HG03108 (cell line): ENCODE measurements around the gene LONP1.
"Not testable (repeated sequence)": the region's sequence is repeated elsewhere in the genome, so short reads cannot be mapped to it uniquely, and the experiment has no call there.

Experiments used
- ATAC-seq: cut with Tn5 transposase; IDR thresholded peaks from one replicate; pipeline ENCODE4 v1.9.1; 2021; ENCODE audit warnings: moderate library complexity; ENCODE audit not compliant: unreplicated experiment

LONP1 gene

GRCh38 chr19:5719961-5720790, at the start of gene LONP1, which contains the start of gene CATSPERD:
Gene LONP1 (minus strand): TSS chr19:5720146. CDS start chr19:5720132, 14 bp downstream.
Gene CATSPERD (plus strand): TSS chr19:5720637. CDS start chr19:5720738, 101 bp downstream.
- ATAC-seq, result peak; percentile 81

GRCh38 chr19:5767949-5768348, 48.0 kb upstream of the LONP1 start:
- no peak for ATAC-seq

- no peak for ATAC-seq
Measured at GRCh38 chr19:5765220-5765619, 45.3 kb upstream of the LONP1 start.

- no peak for ATAC-seq
Measured at GRCh38 chr19:5762608-5763217, 42.8 kb upstream of the LONP1 start.

- no peak for ATAC-seq
Measured at GRCh38 chr19:5753743-5754142, 33.8 kb upstream of the LONP1 start.

GRCh38 chr19:5751709-5752108, 31.8 kb upstream of the LONP1 start:
- no peak for ATAC-seq

- ATAC-seq, result no peak
Measured at GRCh38 chr19:5749505-5749904, 29.6 kb upstream of the LONP1 start.

- ATAC-seq, result not testable (repeated sequence)
Measured at GRCh38 chr19:5748920-5749319, 29.0 kb upstream of the LONP1 start.

- ATAC-seq, result not testable (repeated sequence)
Measured at GRCh38 chr19:5744999-5745398, 25.1 kb upstream of the LONP1 start.

GRCh38 chr19:5743630-5744029, 23.7 kb upstream of the LONP1 start:
- no peak for ATAC-seq

- no peak for ATAC-seq
Measured at GRCh38 chr19:5742051-5742450, 22.1 kb upstream of the LONP1 start.

GRCh38 chr19:5738423-5738822, 18.5 kb upstream of the LONP1 start:
- no peak for ATAC-seq

- not testable (repeated sequence) for ATAC-seq
Measured at GRCh38 chr19:5733172-5733571, 13.2 kb upstream of the LONP1 start.

GRCh38 chr19:5727453-5728050, 7.6 kb upstream of the LONP1 start:
- no peak for ATAC-seq

- ATAC-seq, result peak; percentile 10
Measured at GRCh38 chr19:5719274-5719960, 529 bp downstream of the LONP1 start.

- ATAC-seq, result no peak
Measured at GRCh38 chr19:5718579-5719273, 1.2 kb downstream of the LONP1 start.

- no peak for ATAC-seq
Measured at GRCh38 chr19:5718037-5718578, 1.8 kb downstream of the LONP1 start.

GRCh38 chr19:5717215-5717935, 2.6 kb downstream of the LONP1 start:
- no peak for ATAC-seq

- ATAC-seq, result no peak
Measured at GRCh38 chr19:5714816-5715215, 5.1 kb downstream of the LONP1 start.

GRCh38 chr19:5713228-5713627, 6.7 kb downstream of the LONP1 start:
- no peak for ATAC-seq
